Prostate gland (tissue), 2 donors: ENCODE results near the gene PCDHGC5.

Experiments
- POLR2A ChIP-seq: fragments of 450-650 bp; IDR thresholded peaks from one replicate; pipeline ENCODE4 v1.6.1; 2016; ENCODE audit warnings: antibody characterized with exemption, mild to moderate bottlenecking
- POLR2AphosphoS5 ChIP-seq: sonication (generic); formaldehyde crosslinking; IDR thresholded peaks from one replicate; pipeline ENCODE4 v1.6.1; 2017; ENCODE audit warnings: antibody characterized with exemption
- TF ChIP-seq, protein P1 (sequence below), 4 experiments: fragments of 200-600 bp in 2 of 4; fragments of 450-650 bp in 2 of 4; sonication (generic) in 2 of 4; IDR thresholded peaks; 1 replicate in 3 of 4; 2 replicates in 1 of 4; pipeline ENCODE4 v1.5.1; 2016 to 2019; ENCODE audit warnings: antibody characterized with exemption in 4 of 4, mild to moderate bottlenecking in 2 of 4, moderate library complexity in 2 of 4

DNA sequence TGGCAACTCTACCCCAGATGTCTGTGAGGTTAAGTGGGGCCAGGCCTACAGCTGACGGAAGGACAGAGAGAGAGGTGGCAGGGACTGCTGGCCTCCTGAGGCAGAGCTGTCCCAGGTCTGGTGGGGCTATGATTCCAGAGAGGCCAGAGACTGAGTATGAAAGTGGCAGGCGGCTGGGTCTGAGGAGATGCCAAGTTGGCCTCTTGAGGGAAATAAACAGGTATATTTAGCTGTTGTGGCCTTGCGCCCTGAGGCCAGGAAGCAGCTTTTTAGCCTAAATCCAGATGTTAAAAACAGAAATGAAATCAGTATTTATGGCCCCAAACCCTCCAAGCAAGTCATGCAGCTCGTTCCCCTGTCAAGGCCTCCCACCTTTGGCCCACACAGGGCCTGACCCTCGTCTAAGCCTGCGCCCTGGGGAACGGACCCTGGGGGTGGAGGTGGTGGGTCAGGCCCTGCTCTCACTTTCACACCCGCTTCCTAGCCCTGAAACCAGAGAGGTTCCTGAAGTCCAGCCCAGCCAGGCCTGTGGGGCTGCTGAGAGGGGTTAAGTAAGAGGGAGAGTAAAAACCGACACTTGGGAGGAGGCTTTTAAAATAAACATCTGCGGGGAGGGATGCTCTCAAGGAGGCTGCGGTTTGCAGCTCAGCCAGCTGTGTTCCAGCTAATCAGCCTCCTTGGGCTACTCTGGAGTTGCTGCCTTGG, 18.7 kb downstream of the PCDHGC5 start:
- TF ChIP-seq, protein P1, sequence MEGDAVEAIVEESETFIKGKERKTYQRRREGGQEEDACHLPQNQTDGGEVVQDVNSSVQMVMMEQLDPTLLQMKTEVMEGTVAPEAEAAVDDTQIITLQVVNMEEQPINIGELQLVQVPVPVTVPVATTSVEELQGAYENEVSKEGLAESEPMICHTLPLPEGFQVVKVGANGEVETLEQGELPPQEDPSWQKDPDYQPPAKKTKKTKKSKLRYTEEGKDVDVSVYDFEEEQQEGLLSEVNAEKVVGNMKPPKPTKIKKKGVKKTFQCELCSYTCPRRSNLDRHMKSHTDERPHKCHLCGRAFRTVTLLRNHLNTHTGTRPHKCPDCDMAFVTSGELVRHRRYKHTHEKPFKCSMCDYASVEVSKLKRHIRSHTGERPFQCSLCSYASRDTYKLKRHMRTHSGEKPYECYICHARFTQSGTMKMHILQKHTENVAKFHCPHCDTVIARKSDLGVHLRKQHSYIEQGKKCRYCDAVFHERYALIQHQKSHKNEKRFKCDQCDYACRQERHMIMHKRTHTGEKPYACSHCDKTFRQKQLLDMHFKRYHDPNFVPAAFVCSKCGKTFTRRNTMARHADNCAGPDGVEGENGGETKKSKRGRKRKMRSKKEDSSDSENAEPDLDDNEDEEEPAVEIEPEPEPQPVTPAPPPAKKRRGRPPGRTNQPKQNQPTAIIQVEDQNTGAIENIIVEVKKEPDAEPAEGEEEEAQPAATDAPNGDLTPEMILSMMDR (IDR thresholded peaks at IDR 0.05) = no peak
- TF ChIP-seq POLR2AphosphoS5 = no peak
- TF ChIP-seq POLR2A = no peak
